Effector CD4-positive, alpha-beta T cell (primary cell): Measurements from ENCODE around the gene SYNPO.

Experiments used
- DNase-seq: peaks from one replicate; pipeline ENCODE4 v3.0.0-alpha.2; 2020

Gene SYNPO

DNA sequence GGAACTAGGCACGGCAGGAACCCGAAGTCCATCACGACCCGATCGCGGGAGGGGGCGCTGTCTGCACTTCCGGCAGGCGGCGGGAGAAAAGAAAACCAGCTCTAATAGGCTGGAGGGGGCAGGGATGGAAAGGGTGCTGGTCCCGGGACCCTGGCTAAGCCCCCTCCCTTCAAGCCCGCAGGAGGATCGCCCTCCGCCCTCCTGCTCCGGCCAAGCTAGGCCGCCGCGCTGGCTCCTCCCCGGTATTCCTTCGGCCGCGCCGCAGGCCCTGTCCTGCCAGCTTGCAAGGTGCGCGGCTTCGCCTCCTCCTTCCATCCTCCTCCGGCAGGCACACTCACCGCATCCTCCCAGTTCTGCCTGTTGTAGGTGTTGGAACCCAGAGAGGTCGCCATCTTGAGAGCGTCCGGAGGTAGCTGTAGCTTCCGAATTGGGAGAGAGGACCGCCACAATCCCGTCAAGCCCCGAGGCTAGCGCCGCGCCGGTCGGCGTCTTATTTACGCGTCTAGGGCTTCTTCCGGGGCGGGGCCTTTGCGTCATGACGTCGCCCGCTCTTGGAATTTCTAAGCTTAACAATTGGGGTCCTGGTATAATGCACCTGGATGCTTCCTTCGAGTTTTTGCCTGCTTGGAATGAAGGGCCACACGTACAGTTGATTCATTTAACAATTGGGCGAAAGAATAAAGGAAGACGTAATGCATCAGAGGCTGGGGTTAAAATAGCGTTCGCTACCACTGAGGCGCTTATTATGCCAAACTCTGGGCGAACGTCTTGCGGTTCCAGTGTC, 60.3 kb downstream of the SYNPO start, which contains the start of gene RBM22:
Gene RBM22 (minus strand): TSS at position 469 of the 784 bp plus-strand sequence. CDS start 77 bp downstream, at position 392.
- peak; percentile 91 for DNase-seq

DNA sequence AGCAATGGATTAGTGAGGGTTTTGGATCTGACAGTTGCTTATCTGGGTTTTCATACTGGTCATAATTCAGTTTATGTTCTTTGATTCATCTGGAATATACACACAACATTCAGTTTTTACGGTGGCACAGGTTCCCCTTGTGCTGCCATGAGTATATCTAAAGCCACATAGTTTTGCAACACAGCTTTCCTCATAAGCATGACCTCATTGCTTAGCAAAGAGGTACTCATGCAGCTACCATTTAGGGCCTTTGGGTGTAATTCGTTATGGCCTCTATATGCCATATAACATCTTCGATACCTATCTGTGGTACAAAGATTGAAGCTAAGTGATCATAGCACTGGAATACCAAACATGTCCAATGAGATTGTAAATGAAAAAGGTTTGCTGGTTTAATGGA, 63.3 kb downstream of the SYNPO start:
- no peak for DNase-seq

DNA sequence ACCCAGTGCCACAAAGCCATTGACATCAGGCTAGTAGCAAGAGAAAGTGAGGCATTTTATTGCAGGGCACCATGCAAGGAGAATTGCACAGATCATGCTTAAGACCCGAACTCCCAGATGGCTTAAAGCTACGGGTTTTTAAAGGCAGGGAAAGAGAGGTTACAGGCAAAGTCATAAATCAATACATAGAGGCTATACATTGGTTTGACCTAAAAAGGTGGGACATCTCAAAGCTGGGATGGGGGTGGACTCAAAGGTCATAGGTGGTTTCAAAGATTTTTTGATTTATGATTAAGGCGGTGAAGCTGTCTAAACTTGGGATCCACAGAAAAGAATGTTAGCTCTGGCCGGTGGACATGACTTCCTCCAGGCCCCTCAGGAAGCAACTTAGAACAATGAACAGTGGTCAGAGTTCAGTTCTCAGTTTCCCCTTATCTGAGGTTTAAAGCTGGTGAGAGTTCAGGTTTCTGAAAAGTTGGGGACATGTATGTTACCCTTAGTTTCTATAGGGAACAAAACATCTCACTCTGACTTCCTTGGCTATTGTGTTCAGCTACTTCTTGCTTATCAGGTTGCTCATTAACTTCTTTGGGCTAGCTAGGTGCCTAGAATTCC, 66.4 kb downstream of the SYNPO start:
- DNase-seq: no peak
